Ascending aorta (tissue), 2 donors: ENCODE results near the gene HOMER1. TPM values are rescaled to one million over a fixed set of nuclear protein-coding genes. Genes with fewer than 3 reads are reported as not detected.

Experiments used
- DNase-seq, 2 donors: peaks; one replicate each; pipeline ENCODE4 v3.0.0-alpha.2; 2019; ENCODE audit warnings: low spot score in 2 of 2
- H3K27ac ChIP-seq, 2 donors: fragments of 200-600 bp; sonication (generic); one replicate each; pipeline ENCODE4 v1.5.1; 2016 to 2017; ENCODE audit warnings: mild to moderate bottlenecking in 1 of 2
- H3K27me3 ChIP-seq: fragments of 200-600 bp; sonication (generic); one replicate; pipeline ENCODE4 v1.5.1; 2017
- H3K36me3 ChIP-seq, 2 donors: fragments of 200-600 bp; sonication (generic); one replicate each; pipeline ENCODE4 v1.5.1; 2016
- H3K4me1 ChIP-seq, 2 donors: fragments of 200-600 bp; sonication (generic); one replicate each; pipeline ENCODE4 v1.5.1; 2016 to 2017; ENCODE audit warnings: mild to moderate bottlenecking in 1 of 2
- H3K4me3 ChIP-seq, 2 donors: fragments of 200-600 bp; sonication (generic); one replicate each; pipeline ENCODE4 v1.5.1; 2016 to 2017; ENCODE audit warnings: mild to moderate bottlenecking in 1 of 2
- H3K9me3 ChIP-seq, 2 donors: fragments of 200-600 bp; sonication (generic); one replicate each; pipeline ENCODE4 v1.5.1; 2016
- intact Hi-C: fragments of 100-400 bp; cut with DNase I; formaldehyde crosslinking; loops from one replicate; pipeline ENCODE4 v1.15.1; 2023
- total RNA-seq: library from RNA; depleted of rRNA; stranded (reverse); fragments of >200 nt; gene quantifications from one replicate; pipeline ENCODE4 v1.1.0, GENCODE V29; 2016
- TF ChIP-seq, protein P1 (sequence below), 3 experiments: fragments of 200-600 bp in 2 of 3; fragments of 450-650 bp in 1 of 3; sonication (generic) in 2 of 3; IDR thresholded peaks; one replicate each; pipeline ENCODE4 v1.5.1; 2016 to 2019; ENCODE audit warnings: antibody characterized with exemption in 3 of 3, mild to moderate bottlenecking in 1 of 3, moderate library complexity in 1 of 3

Gene HOMER1
- total RNA-seq, 1 donor from 2014 or later: 2.3 TPM

DNA sequence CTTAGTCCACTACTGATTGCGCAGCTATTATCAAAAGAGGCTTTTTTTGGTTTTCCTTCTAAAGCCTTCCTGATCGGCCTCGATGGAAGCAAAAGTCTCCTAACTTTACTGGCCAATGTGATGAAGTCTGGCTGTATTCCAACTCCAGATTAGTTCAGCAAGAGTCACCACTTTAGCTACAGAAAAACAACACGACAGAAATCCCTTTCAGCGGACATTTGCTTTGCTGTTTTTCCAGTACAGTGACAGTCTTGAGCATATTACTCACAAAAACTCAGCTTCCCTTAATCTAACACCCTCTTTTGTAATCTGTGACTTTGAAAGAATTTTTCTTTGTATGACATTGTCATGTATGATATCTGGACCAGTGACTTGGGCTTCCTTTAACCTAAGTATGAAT is 95.7 kb downstream of the HOMER1 start:
- no peaks in the 10 kb centered on the region for H3K4me1 ChIP-seq

DNA sequence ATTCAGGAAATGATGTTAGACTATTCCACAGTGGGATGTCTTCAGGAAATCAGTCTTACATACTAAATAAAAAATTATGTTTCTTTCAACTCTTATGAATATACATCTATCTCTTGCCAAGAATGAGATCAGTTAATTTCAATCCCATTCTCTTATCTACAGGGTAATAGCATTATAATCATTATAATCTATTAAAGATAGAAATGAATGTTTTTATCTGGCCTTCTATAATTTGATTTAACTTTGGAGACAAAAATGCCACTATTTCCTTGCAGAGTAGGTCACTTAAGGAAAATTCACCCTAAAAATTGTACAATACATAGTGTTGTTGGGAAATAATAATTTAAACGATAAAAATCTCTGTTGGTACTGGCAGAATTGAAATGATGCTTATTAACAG is 96.4 kb downstream of the HOMER1 start:
- no peaks in the 10 kb centered on the region for H3K27me3 ChIP-seq
- DNase-seq: no peak
- no peaks in the 10 kb centered on the region for H3K4me1 ChIP-seq
- no peak overlapping the region for H3K4me3 ChIP-seq
- no peaks in the 10 kb centered on the region for H3K9me3 ChIP-seq
- TF ChIP-seq, protein P1, sequence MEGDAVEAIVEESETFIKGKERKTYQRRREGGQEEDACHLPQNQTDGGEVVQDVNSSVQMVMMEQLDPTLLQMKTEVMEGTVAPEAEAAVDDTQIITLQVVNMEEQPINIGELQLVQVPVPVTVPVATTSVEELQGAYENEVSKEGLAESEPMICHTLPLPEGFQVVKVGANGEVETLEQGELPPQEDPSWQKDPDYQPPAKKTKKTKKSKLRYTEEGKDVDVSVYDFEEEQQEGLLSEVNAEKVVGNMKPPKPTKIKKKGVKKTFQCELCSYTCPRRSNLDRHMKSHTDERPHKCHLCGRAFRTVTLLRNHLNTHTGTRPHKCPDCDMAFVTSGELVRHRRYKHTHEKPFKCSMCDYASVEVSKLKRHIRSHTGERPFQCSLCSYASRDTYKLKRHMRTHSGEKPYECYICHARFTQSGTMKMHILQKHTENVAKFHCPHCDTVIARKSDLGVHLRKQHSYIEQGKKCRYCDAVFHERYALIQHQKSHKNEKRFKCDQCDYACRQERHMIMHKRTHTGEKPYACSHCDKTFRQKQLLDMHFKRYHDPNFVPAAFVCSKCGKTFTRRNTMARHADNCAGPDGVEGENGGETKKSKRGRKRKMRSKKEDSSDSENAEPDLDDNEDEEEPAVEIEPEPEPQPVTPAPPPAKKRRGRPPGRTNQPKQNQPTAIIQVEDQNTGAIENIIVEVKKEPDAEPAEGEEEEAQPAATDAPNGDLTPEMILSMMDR (IDR thresholded peaks at IDR 0.05): no peak
- intact Hi-C loops: no loop called here
- H3K27ac ChIP-seq: no peak overlapping the region
- H3K36me3 ChIP-seq: no peaks in the 10 kb centered on the region

More for the DNA sequence above, 95.7 kb downstream of the HOMER1 start:
- TF ChIP-seq, protein P1 (IDR thresholded peaks at IDR 0.05): no peak
- Histone ChIP-seq H3K4me3 (no peak overlapping the region), H3K27me3 (no peaks in the 10 kb centered on the region), H3K27ac (no peak overlapping the region), H3K9me3 (no peaks in the 10 kb centered on the region), H3K36me3 (no peaks in the 10 kb centered on the region)
- no peak for DNase-seq
- intact Hi-C loops: no loop called here

DNA sequence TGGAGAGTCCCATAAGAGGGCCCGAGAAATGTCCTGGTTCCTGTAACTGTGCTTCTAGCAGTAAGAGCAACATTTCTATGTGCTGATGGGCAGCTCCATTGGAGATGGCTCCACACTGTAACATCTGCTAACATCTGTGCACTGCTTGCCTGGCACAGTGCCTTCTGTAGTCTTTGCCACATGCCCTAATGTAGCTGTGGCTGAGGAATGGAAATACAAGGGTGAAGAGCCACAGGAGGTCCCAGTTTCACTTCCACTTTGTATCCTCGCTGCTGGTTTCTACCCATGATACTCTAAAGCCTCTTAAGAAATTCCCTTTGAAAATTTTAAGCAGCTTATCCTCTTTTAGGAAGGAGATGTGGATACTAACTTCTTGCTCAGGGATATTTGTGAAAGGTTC is 97.4 kb downstream of the HOMER1 start:
- DNase-seq: no peak

DNA sequence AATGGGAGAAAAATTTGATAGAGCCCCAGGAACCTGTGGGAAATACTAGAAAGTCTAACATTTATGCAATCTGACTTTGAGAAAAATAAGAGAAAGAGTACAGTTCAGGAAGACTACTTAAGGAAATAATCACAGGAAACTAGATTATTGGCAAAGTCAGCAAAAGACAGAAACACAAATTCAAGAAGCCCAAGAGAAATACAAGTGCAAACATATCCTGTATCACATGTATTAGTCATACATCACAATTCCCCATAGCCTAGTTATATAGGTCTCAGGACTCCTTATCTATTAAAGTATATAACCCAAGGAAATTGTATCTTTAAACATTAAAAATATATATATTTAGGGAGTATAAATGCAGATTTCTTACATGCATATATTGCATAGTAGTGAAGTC is 100.8 kb downstream of the HOMER1 start:
- Histone ChIP-seq H3K4me1 (no peaks in the 10 kb centered on the region), H3K4me3 (no peak overlapping the region), H3K36me3 (no peaks in the 10 kb centered on the region), H3K27me3 (no peaks in the 10 kb centered on the region), H3K9me3 (peaks cover 0 to 9% of the 10 kb centered on the region in 2 donors), H3K27ac (no peak overlapping the region)
- no peak for DNase-seq
- TF ChIP-seq, protein P1 (IDR thresholded peaks at IDR 0.05): no peak
- intact Hi-C loops: no loop called here

More for the DNA sequence above, 97.4 kb downstream of the HOMER1 start:
- no peaks in the 10 kb centered on the region for H3K27me3 ChIP-seq
- no peaks in the 10 kb centered on the region for H3K9me3 ChIP-seq
- intact Hi-C loops: no loop called here
- H3K36me3 ChIP-seq: no peaks in the 10 kb centered on the region
- H3K4me3 ChIP-seq: no peak overlapping the region
- TF ChIP-seq, protein P1 (IDR thresholded peaks at IDR 0.05): no peak
- no peak overlapping the region for H3K27ac ChIP-seq
- H3K4me1 ChIP-seq: no peaks in the 10 kb centered on the region

DNA sequence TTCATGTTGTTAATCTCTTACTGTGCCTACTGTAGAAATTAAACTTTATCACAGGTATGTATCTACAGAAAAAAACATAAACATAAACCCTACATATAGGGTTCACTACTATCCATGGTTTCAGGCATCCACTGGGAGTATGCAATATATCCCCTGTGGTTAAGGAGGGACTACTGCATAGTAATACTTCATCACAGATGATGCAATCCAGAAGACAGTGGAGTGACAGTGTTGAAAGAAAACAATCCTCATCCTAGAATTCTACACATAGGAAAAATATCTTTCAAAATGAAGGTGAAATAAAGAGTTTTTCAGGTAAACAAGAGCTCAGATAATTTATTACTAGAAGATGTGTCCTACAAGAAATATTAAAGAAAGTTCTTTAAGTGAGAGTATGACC is 105.9 kb downstream of the HOMER1 start:
- Histone ChIP-seq H3K4me1 (no peaks in the 10 kb centered on the region), H3K4me3 (no peak overlapping the region), H3K36me3 (no peaks in the 10 kb centered on the region), H3K9me3 (peaks cover 0 to 9% of the 10 kb centered on the region in 2 donors), H3K27me3 (no peaks in the 10 kb centered on the region), H3K27ac (no peak overlapping the region)
- no peak for DNase-seq
- intact Hi-C loops: no loop called here
- TF ChIP-seq, protein P1 (IDR thresholded peaks at IDR 0.05): no peak

DNA sequence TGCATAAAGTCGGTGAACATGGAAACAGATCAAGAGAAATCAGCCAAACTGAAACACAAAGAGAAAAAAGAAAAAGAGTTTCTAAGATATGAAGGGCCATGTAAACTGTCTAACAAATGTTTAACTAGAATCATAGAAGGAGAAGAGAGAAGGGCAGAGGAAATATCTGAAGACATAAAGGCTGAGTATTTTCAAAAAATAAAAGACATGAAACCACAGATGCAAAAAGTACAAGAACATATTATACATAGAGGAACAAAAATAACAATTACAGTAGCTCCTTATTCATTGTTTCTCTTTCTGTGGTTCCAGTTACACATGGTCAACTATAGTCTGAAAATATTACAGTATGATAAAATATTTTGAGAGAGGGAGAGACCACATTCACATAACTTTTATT is 106.3 kb downstream of the HOMER1 start:
- DNase-seq: no peak
- Histone ChIP-seq H3K9me3 (peaks cover 0 to 9% of the 10 kb centered on the region in 2 donors), H3K36me3 (no peaks in the 10 kb centered on the region), H3K4me3 (no peak overlapping the region), H3K27ac (no peak overlapping the region), H3K4me1 (no peaks in the 10 kb centered on the region), H3K27me3 (no peaks in the 10 kb centered on the region)
- TF ChIP-seq, protein P1 (IDR thresholded peaks at IDR 0.05): no peak
- intact Hi-C loops: no loop called here
